ENCODE data around the gene MBLAC1. TPM values are rescaled to one million over a fixed set of nuclear protein-coding genes. Genes with fewer than 3 reads are reported as not detected.
A peak's percentile ranks its signal among the peaks of the same experiment; 100 is the strongest.

MBLAC1 gene
- total and polyA plus RNA-seq, 9 of the 15 experiments (the other 6 are each of a cell fraction or from before 2014, with no cell fraction given), result 0.03 to 3.1 (median 0.52) TPM

- ChIA-PET CTCF (ENCODE audit: low intra/inter-chr PET ratio) (no interaction called here), POLR2A (interaction anchor here (0.7 to 2.1 kb wide), 7 partner anchors 10 to 140 kb away, joined by 3 to 8 read pairs (median 3); no protein-coding TSS in a partner anchor)
- peaks cover 30% of the 10 kb centered on the region for H3K79me2 ChIP-seq (ENCODE audit: control insufficient read depth, insufficient read depth, low read length)
- DNase-seq (ENCODE audit: extremely low read depth in 1 of 4, low spot score in 3 of 4), result peak; percentile 62 to 88 (median 73)
- intact Hi-C loops (cut with micrococcal nuclease) (loop anchor here (1.0 to 5.0 kb wide), 3 partner anchors 10 to 115 kb away; no protein-coding TSS in a partner anchor), in situ Hi-C loops (cut with MboI) (no loop called here)
- BruUV-seq (replicated peaks), result TSS peak; percentile 54
- H3K27ac ChIP-seq (ENCODE audit: extremely low read depth, low read depth, low read length), result peak overlapping the region; percentile 91
- H3K4me2 ChIP-seq (ENCODE audit: insufficient read depth, low read length), result peak overlapping the region; percentile 89
- no peaks in the 10 kb centered on the region for H3K9me3 ChIP-seq (replicated peaks; ENCODE audit: control insufficient read depth, insufficient read depth, low read depth, low read length)
- H3K4me3 ChIP-seq, result peak overlapping the region; percentile 99
- peak; percentile 73 for FAIRE-seq
- H4K20me1 ChIP-seq (replicated peaks; ENCODE audit: control insufficient read depth, insufficient read depth, low read length), result peaks cover 10% of the 10 kb centered on the region
- peak; percentile 80 for ATAC-seq
- H3K27me3 ChIP-seq (ENCODE audit: control insufficient read depth in 2 of 2, insufficient read depth in 2 of 2, low read length in 2 of 2), result no peaks in the 10 kb centered on the region
- peaks cover 45% of the 10 kb centered on the region for H3K36me3 ChIP-seq (ENCODE audit: control insufficient read depth, insufficient read depth, low read length)
- H2AFZ ChIP-seq (ENCODE audit: low read depth, low read length), result no peak overlapping the region
- no peaks in the 10 kb centered on the region for H3K9me1 ChIP-seq (ENCODE audit: control insufficient read depth, insufficient read depth, low read length)
- H3K4me1 ChIP-seq (replicated peaks in 1 of 2; ENCODE audit: control insufficient read depth in 2 of 2, insufficient read depth in 2 of 2, low read length in 2 of 2), result peaks cover 30 to 74% of the 10 kb centered on the region in 2 experiments
- H3K9ac ChIP-seq (ENCODE audit: insufficient read depth in 1 of 2, low read depth in 2 of 2, low read length in 2 of 2), result peak overlapping the region; percentile 90 to 98
- 4% methylated on average over 20 of the region's 32 CpGs for WGBS (ENCODE audit: insufficient coverage, low coverage, missing lambda C conversion rate)
- no peak for TF ChIP-seq MAFK (IDR thresholded peaks at IDR 0.05; ENCODE audit: low read length)
- peak; percentile 72; the same call in 1 of the 2 replicates for TF ChIP-seq ZNF224 (CRISPR knock-in tag; IDR thresholded peaks at IDR 0.05)
- peak; percentile 36; the same call in 1 of the 2 replicates for TF ChIP-seq POLR2AphosphoS5 (IDR thresholded peaks at IDR 0.05; ENCODE audit: control insufficient read depth, insufficient read depth, low read depth, low read length)
- no peak for TF ChIP-seq PPARD (CRISPR knock-in tag; IDR thresholded peaks at IDR 0.05)
- TF ChIP-seq, protein P1, sequence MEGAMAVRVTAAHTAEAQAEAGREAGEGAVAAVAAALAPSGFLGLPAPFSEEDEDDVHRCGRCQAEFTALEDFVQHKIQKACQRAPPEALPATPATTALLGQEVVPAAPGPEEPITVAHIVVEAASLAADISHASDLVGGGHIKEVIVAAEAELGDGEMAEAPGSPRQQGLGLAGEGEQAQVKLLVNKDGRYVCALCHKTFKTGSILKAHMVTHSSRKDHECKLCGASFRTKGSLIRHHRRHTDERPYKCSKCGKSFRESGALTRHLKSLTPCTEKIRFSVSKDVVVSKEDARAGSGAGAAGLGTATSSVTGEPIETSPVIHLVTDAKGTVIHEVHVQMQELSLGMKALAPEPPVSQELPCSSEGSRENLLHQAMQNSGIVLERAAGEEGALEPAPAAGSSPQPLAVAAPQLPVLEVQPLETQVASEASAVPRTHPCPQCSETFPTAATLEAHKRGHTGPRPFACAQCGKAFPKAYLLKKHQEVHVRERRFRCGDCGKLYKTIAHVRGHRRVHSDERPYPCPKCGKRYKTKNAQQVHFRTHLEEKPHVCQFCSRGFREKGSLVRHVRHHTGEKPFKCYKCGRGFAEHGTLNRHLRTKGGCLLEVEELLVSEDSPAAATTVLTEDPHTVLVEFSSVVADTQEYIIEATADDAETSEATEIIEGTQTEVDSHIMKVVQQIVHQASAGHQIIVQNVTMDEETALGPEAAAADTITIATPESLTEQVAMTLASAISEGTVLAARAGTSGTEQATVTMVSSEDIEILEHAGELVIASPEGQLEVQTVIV (CRISPR knock-in tag; IDR thresholded peaks at IDR 0.05; ENCODE audit: borderline replicate concordance), result no peak
- no peak for TF ChIP-seq RBFOX2 (IDR thresholded peaks at IDR 0.05; ENCODE audit: low read depth, low read length)
- no peak for TF ChIP-seq MAFF (IDR thresholded peaks at IDR 0.05; ENCODE audit: low read length)
- peak; percentile 41 for TF ChIP-seq FOSL1 (tag; conservative IDR thresholded peaks at IDR 0.05)
- TF ChIP-seq TCF7 (IDR thresholded peaks at IDR 0.05; ENCODE audit: borderline replicate concordance), result no peak
- TF ChIP-seq MCM3 (IDR thresholded peaks at IDR 0.05), result no peak
- TF ChIP-seq, protein P2, sequence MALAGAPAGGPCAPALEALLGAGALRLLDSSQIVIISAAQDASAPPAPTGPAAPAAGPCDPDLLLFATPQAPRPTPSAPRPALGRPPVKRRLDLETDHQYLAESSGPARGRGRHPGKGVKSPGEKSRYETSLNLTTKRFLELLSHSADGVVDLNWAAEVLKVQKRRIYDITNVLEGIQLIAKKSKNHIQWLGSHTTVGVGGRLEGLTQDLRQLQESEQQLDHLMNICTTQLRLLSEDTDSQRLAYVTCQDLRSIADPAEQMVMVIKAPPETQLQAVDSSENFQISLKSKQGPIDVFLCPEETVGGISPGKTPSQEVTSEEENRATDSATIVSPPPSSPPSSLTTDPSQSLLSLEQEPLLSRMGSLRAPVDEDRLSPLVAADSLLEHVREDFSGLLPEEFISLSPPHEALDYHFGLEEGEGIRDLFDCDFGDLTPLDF (CRISPR knock-in tag; IDR thresholded peaks at IDR 0.05), result no peak
- TF ChIP-seq ZNF766 (CRISPR knock-in tag; conservative IDR thresholded peaks at IDR 0.05), result no peak
- TF ChIP-seq MTA3 (IDR thresholded peaks at IDR 0.05; ENCODE audit: borderline replicate concordance), result peak; percentile 32; the same call in 1 of the 2 replicates
- TF ChIP-seq RBM17 (IDR thresholded peaks at IDR 0.05; ENCODE audit: borderline replicate concordance, low read depth, low read length), result no peak
These were observed 30.8 kb downstream of the MBLAC1 start for GRCh38 chr7:100157334-100158228.
